Measurements from ENCODE around the gene RTL10.

DNA sequence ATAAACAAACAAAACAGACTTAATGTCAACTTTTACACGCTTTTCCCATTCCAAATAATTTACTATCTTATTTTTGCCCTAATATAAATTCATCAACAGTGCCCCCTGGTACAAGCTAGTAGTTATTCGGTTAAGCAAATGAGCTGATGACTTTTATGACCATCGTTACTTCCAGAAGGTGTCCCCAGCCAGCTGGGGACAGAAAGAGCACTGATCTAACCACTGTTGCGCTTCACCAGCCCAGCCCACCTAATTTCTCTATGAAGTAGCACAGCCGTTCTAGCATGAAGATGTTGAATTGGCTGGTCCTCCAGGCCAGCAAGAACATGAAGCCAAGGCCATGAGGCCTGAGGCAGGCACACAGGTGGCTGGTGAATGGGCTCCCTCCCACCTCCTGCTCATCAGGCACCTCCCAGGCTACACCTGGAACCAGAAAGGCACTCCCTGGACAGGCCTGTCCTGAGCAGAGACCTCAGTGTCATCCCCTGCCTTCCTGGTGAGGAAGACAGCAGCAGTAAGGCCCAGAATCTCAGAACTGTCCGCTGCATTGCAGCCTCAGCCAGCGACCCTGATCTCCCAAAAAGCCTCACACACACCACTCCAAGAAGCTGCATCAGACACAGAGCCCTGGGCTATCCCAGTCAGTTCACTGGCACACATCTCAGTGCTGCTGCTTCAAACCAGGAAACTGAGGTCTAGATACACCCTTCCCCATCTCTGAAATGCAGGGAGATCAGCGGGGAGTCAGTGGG, 12.9 kb downstream of the RTL10 start:
- TF ChIP-seq POLR2A (IDR thresholded peaks at IDR 0.05), result no peak
- TF ChIP-seq, protein P1, sequence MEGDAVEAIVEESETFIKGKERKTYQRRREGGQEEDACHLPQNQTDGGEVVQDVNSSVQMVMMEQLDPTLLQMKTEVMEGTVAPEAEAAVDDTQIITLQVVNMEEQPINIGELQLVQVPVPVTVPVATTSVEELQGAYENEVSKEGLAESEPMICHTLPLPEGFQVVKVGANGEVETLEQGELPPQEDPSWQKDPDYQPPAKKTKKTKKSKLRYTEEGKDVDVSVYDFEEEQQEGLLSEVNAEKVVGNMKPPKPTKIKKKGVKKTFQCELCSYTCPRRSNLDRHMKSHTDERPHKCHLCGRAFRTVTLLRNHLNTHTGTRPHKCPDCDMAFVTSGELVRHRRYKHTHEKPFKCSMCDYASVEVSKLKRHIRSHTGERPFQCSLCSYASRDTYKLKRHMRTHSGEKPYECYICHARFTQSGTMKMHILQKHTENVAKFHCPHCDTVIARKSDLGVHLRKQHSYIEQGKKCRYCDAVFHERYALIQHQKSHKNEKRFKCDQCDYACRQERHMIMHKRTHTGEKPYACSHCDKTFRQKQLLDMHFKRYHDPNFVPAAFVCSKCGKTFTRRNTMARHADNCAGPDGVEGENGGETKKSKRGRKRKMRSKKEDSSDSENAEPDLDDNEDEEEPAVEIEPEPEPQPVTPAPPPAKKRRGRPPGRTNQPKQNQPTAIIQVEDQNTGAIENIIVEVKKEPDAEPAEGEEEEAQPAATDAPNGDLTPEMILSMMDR (IDR thresholded peaks at IDR 0.05), result no peak
